HG03135 (cell line): ENCODE results near the gene FARP1.
"Not testable (repeated sequence)": the region's sequence is repeated elsewhere in the genome, so short reads cannot be mapped to it uniquely, and the experiment has no call there.

Experiments
- ATAC-seq: cut with Tn5 transposase; IDR thresholded peaks from one replicate; pipeline ENCODE4 v1.9.1; 2021; ENCODE audit warnings: mild to moderate bottlenecking, moderate library complexity; ENCODE audit not compliant: unreplicated experiment

Gene FARP1

DNA sequence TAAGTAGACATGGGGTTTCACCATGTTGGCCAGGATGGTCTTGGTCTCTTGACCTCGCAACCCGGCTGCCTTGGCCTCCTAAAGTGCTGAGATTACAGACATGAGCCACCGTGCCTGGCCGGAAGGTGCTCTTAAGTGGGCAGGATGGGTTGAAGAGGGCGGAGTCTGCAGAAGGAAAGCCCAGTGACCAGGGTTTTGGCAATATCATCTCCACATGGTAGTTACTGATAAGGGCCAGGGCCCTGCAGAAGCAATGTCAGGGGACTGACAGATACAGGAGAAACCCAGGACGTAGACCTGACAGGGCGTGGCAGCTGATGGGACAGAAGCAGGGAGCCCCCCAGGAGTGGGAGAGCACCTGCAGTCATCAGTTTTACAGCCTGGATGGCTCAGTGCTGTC lies 79.9 kb downstream of the FARP1 start:
- ATAC-seq = no peak

DNA sequence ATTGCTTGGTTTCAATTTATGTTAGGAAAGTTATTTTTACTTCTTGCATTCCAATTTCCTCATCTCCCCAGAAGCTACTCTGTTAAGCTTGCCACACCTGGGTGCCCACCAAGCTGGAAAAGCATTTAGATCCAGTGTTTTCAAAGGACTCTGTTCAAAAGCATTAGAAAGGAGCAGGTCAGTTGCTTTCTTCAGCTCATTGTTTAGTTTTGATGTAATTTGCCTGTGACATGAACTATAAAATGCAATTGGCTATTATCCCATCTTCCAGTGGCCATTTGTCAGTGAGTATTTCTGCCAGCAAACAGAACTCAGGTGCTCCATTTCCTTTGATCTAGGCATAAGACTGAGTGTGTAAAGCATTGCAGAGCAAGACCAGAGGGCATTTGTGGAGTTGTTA lies 80.8 kb downstream of the FARP1 start:
- ATAC-seq = no peak

DNA sequence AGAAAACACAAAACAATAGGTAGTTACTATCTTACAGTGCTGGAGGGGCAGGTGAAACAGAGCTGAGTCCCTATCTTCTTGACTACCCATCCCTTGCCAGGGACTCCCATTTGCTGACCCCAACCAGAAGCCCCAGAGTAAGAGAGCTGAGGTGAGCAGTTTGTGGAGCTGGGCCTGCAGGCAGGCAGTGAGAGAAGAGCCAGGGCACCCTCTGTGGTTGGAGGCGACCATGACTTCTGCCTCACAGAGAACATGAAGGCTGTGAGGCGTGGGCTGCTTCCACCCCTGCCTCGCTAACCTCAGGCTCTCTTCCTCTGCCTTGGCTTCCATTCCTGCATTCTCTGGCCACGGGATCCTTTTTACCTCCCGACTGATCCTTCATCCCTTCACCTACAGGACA lies 81.7 kb downstream of the FARP1 start:
- ATAC-seq = no peak

DNA sequence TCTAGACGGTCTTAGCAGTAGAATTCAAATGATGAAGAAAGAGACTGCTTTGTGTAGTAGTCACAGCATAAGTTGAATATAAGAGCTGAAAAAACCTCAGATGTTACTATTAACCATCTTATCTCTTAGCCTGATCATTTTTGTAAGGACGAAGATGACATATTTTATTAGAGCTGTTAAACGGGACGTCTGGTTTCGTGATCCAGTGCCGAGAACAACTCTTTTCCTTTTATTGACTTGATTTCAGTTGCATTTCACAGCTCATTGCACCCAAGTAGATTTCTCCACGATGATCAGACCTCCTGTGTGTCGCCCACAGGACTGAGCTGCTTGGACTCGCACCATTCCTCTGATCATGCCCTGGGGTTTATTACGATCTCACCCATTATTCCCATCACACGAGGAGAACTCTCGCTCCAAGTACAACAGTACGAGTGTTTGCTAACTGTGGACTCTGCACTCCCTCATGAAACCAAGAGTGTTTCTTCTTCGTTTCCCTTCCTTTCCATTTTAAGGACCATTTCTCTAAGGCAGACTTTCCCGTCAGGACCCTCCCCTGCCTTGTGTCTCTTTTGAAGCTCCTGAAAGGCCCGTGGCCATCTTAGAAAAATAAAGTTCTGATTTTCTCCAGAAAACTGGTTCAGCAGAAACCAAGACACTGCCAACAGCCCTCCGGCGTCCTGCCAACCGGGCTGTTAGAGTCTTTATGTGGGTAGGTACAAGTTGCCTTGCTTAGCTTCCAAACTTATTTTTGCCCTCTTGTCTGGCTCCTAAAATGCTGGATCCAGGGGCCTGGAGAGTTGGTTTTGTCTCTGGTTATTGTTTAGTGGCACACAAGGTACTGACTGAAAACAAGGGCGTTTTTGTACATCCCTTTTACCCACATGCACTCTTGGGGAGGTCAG lies 82.4 kb downstream of the FARP1 start:
- ATAC-seq = no peak

DNA sequence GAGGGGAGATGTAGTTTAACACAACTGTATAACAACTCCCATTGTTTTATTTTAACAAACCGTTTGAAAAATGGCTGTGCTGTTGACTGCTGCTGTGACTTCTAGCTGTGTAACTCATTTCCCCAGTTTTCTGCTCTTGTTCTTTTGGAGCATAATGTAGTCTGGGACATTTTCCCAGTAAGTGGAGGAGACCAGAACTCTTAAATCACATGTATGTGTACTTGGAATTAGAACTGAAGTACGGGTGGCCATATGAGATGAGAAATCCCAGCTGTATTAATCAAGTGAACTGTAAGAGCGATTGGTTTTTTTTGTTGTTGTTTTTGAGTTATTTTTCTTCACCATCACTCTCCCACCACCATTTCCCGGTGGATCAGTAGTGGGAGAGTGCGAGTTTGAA lies 83.6 kb downstream of the FARP1 start:
- ATAC-seq = no peak

DNA sequence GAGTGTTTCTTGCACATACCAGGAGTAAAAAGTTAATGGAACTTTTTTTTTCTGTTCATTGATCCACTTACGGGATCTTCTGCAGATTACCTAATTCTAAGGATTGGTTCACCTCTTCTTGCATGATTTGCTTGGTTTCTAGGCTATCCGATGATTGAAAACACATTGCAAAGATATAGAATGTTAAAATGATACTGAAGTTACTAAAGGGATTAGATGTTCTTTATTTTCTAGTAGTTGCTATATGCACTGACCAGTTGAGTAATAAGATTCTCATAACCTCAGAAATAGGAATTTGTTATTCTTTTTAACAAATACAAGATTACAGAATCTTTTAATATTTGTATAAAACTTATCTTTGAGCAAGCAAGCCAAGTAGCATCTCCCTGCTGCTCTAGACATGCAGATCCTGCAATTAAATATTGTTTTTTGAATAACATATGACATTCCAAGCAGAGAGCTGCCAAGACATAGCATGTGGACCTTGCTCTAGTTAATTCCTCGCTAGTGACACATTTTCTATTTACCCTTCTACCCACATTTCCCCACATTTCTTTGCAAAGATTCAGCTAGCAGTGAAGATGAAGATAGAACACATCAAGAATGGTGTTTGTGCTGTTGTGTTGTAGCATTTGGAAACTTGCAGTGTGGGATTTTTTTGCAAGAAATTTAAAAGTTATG lies 85.9 kb downstream of the FARP1 start:
- ATAC-seq = no peak

DNA sequence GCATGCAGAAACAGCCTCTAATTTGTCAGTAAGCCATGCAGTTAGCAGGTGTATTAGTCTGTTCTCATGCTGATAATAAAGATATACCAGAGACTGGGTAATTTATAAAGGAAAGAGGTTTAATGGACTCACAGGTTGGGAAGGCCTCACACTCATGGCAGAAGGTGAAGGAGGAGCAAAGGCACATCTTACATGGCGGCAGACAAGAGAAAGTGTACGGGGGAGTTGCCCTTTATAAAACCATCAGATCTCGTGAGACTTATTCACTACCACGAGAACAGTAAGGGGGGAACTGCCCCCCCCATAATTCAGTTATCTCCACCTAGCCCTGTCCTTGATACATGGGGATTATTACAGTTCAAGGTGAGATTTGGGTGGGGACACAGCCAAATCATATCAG lies 87.9 kb downstream of the FARP1 start:
- ATAC-seq = not testable (repeated sequence)

DNA sequence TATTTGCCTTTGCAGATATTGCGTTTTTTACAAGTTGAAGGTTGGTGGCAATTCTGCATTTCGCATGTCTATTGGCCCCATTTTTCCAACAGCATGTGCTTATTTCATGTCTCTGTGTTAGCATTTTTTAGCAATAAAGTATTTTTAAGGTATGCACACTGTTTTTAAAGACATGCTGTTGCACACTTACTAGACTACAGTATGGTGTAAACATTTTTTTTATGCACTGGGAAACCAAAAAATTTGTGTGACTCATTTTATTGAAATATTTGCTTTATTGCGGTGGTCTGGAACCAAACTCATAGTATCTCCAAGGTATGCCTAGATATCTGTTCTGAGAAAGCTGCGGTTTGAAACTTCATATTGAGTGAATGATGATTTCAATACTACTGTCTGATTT lies 89.6 kb downstream of the FARP1 start:
- no peak for ATAC-seq

DNA sequence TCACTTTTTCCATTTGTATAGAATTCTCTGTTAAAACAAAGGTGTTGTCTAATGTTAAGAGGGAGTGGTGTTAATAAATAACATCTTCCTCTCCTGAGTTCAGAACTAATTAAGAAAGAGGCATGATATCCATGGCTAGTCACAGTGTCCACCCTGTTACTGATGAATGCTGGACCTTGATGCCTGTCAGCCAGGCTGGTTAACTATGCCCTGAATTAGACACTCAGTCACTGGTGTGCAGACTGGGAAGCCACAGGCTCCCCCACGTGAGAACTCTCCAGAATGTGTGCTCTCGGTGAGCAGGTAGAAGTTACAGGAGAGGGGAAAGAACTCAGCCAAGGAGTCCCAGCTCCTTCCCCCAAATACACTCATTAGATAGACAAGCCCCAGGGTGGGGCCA lies 90.2 kb downstream of the FARP1 start:
- ATAC-seq = no peak

DNA sequence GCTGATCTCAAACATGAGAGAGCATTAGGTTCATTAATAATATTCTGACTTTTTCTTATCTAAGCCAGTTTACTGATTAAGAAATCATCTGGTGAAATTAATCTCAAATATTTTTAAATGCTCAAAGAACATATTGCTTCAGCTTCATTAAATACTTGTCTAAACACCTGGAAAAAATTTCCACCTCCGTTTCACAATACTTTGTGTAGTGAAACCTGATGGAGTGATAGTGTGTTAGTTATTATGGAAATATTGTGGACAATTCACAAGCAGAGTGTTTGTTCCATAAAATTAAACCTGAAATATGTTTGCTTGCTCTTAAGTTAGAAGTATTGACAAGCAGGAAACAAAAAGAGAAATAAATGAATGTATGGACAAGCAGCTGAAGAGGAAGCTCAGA lies 91.5 kb downstream of the FARP1 start:
- ATAC-seq = no peak

DNA sequence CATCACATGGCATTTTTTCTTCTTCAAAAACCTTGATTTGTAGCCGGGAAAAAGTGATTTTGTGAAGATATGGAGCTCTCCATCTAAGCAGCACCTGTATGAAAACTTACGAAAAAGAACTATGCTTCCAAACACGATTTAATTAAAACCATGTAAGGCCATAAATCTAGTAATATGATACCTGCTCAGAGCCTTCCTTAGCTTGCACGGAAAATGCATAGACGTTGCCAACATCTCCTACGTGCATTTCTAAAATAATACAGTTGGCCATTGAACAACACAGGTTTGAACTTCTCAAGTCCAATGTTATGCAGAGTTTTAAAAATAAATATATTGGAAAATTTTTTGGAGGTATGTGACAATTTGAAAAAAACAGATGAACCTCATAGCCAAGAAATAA lies 93.3 kb downstream of the FARP1 start:
- no peak for ATAC-seq

DNA sequence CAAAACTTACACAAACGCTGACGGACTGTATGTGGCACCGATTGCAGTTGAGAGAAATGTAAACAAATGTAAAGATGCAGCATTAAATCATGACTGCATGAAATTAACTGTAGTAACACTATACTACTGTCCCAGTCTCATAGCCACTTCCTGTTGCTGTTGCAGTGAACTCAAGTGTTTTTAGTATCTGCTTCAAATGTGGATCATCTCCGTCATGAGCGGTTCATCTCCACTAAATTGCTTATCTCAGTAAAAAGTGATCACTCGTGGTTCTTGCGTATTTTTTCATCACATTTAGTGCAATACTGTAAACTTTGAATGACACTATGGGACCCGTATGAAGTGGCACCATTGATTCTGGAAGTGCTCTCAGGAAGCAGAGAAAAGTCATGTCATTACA lies 94.4 kb downstream of the FARP1 start:
- ATAC-seq = no peak

DNA sequence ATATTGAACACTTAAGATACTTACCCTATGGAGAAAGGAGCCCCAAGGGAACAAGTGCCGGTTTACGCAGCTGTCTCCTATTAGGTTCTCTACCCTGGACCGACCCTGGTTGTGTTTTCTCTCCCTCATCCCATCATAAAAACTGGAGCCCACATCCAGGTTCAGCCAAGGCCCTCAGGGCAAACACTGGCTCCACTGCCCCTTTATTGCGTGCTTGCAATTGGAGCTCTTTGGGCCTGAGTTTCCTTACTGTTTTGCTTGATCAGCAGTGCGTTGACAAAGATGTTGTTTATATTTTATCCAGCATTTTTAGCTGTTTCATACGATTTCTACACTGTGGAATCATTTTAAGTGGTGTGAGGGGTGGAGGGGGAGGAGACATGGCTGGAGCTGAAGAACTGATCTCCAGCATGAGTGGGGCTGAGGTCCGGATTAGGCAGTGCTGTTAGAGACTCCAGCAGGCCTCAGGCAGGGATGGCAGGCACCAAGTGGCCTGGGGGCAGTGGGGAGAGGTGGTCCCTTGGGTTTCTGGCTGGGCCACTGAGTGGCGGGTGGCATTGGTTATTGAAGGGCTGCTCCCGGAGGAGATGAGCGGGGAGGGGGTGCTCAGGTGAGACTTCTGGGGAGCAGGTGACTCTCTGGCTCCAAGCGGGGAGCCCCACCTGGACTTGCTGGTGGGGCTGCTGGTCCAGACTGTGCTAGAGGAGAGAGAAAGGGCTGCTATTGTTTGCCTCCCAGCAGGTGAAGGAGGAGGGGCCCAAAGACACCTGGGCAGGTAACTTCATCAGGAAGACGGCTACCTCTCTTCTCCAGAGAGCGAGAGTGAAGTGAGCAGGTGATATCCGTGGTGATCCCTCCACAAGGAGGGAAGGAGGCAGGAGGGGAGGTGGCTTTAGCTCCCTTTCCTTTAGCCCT lies 96.5 kb downstream of the FARP1 start:
- ATAC-seq = no peak

DNA sequence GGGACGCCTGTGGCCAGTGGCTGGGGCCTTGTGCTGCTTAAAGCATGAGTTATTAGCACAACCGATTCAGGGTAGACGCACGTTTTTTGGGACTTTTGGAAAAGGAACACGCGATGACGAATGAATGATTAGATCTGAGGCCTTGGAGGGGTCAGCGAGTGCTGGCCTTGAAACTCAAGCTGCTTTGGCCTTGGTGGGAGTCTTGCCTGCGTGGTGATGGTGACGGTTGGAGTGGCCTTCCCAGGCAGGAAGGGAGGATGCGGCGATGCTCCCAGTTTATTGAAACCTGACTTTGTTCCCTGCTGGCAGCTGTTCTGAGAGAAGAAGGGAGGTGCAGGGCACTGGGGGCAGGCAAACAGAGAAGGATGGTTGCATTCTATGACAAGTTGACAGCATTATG lies 97.2 kb downstream of the FARP1 start:
- ATAC-seq = no peak

DNA sequence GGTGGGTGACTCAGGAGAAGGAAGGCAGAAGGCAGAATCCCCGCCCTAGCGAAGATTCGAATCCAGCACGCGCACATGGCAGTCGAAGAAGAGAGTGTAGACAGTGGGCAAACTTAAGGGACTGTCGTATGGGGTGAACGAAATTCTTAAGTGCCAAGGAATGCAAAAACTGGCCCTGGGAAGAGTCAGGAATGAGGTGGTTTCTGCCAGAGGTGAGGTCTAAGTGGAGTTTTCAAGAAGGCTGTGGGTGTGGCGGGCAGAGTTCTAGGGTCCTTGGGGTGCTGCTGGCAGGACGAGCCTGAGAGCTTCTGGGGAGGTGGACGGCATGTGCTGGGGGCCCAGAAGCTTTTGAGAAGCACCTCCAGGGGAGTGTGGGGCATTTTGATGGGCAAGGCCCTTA lies 98.1 kb downstream of the FARP1 start:
- no peak for ATAC-seq

DNA sequence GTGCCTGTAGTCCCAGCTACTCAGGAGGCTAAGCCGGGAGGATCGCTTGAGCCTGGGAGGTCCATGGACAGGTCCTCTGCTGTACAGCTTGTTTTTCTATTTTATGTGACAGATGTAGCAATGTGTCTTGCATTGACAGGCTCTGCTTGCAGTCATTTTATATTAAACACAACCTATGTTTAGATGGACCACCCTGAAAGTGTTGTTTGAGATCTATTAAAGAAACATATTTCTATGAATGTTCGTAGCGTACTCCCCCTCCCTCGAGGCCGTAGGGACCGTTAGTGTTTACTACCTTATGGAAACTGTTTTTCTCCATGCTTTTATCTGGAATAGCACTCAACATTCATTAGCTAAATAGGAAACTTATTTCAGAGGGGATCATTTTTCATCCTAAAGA lies 99.1 kb downstream of the FARP1 start:
- no peak for ATAC-seq

DNA sequence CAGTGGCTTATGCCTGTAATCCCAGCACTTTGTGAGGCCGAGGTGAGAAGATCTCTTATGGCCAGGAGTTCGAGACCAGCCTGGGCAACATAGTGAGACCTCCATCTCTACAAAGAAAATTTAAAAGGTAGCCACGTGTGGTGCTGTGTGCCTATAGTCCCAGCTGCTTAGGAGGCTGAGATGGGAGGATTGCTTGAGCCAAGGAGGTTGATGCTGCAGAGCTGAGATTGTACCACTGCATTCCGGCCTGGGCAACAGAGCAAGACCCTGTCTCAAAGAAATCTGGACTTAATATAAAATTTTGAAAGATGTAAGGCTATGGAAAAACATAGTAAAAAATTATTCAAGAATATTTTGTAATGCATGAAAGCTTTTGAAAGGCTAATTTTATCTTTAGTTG lies 99.5 kb downstream of the FARP1 start:
- ATAC-seq = no peak

DNA sequence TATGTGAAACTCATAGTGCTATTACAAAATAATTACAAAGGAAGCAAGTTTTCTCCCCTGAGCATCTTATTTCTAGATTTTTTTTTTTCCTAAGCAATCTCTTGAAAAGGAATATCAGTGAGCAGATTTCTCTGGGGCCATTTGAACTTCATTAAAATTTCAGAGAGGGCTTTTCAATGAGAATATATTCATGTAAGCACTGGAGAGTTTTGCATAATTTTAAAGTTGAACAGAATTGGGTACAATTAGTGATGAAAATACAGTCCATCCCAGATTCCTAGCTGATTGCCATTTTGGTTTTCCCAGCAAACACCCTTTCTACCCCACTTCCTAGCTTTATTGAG lies 101.0 kb downstream of the FARP1 start:
- ATAC-seq = no peak

DNA sequence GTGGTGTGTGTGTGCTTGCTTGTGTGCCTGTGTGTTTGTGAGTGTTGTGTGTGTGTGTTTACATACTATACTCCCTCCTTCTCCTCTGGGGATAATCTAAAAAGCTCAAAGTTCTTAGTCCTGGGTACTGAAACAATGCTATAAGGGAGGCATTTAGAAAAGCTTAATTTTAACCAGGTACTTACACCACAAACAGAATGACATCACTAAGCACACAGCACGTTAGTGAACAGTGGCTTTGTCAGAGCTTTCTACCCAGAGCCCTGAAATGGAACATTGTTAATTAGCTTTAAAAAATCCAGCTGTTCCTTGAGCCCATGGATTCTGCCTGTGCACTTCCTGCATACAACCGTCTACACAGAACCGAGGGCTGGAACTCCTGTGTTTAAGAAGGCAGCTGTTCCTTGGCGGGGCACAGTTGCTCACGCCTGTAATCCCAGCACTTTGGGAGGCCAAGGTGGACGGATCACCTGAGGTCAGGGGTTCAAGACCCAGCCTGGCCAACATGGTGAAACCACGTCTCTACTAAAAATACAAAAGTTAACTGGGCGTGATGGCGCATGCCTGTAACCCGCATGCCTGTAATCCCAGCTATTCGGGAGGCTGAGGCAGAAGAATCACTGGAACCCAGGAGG lies 103.8 kb downstream of the FARP1 start:
- no peak for ATAC-seq

DNA sequence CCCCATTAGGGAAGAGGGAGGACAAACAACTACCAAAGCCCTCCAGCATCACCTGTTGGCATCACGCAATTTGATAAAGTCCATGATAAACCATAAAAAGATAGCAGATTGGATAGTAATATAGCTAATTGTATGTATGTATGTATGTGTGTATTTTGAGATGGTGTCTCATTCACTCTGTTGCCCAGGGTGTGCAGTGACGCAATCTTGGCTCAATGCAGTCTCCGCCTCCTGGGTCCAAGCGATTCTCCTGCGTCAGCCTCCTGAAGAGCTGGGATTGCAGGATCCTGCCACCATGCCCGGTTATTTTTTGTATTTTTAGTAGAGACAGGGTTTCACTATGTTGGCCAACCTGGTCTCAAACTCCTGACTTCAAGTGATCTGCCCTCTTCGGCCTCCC lies 108.8 kb downstream of the FARP1 start:
- ATAC-seq = no peak

DNA sequence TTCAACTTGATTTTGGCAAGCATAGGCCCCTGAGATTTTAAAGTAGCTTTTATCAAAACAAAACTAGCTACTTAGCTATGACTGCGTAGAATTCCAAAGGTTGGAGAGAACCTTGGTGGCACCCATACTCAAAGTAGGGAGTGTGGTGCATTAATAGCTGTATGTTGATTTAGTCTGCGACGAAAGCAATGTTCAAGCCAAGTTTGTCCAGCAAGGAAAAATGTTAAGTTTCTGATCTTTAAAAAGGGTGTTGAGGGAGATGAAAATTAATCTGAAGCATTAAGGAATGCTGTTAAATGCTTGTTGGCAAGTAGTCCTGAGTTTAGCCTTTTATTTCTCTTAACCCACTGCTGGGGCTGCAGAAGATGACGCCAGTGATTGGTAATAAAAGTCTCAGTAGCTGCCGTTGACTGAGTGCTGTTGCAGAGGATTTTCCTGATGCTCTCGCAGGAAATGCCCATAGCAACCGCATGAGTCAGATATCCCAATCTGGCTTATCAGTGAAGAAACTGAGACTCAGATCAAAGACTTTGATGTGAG lies 110.1 kb downstream of the FARP1 start:
- ATAC-seq = no peak
